HG02623 (cell line): ENCODE results near the gene RNGTT.
"Not testable (repeated sequence)": the region's sequence is repeated elsewhere in the genome, so short reads cannot be mapped to it uniquely, and the experiment has no call there.

Source experiments
- ATAC-seq: cut with Tn5 transposase; IDR thresholded peaks from one replicate; pipeline ENCODE4 v1.9.1; 2021; ENCODE audit warnings: moderate library complexity; ENCODE audit not compliant: unreplicated experiment

Gene RNGTT

DNA sequence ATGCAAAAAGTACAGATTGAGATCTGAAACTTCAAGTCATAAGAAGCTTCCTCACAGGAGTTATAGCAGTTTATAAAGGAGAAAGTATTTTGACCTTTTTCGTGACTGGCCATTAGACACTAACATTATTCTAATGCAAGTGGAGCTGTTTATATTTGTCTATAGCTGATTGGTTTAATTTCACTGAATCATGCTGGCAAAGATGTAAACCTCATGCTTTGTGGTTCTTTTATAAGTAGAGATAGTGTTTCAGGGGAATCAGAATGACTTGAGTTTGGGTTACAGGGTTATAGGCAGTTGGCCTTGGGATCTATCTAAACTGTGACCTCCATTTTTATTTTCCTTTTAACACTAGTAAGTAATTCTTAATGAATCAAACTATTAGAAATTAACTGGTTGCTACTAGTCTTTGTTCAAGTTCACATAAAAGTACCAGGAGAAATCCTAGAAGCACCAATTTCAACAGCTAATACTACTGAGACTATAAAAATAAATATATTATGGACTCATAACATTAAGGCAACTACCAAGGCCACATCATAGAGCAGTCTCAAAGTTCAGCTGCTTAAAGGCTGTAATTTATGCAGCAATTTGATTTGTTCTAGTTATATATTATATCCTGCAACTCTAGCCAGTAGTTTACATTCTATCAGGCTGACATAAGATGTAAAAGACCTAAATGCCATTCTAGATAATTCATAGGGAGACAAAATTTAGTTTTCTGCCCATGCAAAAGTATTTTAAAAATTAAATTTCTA is 94.0 kb downstream of the RNGTT start:
- ATAC-seq = no peak

DNA sequence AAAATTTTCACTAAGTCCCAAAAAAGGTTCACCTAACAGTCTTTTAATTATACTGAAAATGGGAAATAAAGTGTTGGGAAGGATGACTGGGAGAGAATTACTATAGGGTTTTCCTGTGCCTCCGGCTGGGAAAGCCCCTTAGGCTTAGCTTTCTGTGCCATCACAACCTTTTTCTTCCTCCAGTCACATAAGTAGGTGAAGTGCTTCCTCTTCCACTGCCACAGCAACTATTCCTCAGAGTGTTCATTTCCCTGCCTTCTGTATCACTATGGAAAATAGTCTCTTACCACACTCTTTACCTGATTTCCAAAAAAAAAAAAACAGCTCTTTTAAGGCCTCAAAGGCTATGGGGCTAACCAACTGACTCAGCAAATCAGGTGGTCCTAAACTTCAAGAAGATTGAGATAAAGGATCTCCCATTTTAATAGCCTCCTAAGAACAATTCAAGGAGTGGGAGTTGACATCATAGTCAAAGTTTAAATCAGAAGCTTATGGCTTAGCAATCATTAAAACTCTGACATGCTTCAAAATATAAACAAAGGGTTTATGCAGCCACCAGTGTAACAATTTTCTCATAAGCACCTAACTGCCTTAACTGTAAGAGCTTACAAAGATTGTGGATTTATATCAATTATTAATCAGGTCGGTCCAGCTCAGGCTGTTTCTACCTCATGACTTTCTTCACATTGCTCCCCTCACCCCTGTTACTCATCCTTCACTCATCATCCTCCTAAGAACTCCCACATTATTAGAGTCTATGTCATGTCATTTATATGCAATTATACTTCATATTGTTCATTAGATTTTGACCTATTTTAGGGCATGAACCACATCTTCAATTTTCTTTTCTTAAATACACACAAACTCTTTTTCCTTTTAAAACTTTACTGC is 95.3 kb downstream of the RNGTT start:
- ATAC-seq = no peak

DNA sequence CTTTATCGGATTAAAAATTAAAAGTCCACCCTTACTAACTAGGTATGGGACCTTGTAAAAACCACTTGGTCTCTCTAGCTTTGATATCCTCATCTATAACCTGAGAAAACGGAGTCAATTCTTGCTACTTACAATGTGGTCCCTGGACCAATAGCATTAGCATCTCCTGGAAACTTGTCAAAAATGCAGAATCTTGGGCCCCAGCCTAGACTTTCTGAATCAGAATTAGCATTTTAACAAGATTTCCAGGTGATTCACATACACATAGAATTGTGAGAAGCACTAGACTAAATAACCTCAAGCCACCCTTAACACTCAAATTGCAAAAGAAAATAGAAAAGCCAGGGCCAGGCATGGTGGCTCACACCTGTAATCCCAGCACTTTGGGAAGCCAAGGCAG is 96.6 kb downstream of the RNGTT start:
- ATAC-seq = no peak

DNA sequence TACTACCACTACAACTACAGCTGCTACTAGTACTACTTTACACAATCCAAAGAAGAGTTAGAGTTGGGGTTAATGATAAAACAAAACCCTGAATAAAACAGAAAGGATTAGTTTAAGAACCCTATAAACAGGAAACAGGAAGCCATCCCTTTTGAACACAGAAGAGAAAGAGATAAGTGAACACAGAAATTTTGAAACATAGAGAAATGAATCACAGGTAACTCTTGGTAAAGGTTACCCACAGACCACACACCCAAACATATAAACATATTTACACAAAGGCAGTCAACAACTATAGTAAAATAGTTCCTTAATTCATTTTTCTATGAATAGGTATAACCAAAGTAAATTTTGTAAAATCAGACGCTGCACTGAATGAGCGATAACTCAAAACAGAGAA is 98.1 kb downstream of the RNGTT start:
- ATAC-seq = no peak

DNA sequence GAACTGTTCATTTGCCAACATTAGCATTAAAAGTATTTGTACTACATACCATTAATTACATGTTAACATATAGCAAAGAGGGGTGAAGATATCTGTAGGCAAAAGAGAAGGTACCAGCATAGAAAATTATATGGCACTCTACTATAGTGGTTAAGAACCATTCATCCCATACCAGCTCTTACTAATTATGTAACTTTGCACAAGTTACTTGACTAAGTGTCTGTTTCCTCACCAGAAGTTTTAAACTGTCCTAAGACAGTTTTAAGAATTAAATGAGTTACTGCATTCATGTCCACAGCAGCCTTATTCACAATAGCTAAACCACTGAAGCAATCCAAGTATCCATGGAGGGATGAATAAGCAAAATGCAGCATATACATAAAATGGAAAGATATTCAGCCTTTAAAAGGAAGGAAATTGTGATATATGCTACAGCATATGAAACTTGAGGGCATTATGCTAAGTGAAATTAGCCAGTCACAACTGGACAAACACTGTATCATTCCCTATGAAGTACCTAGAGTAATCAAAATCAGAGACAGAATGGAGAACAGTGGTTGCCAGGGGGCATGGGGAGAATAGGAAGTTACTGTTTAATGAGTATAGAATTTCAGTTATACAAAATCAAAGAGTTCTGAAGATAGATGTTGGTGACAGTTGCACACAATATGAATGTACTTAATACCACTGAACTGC is 98.9 kb downstream of the RNGTT start:
- ATAC-seq = no peak

DNA sequence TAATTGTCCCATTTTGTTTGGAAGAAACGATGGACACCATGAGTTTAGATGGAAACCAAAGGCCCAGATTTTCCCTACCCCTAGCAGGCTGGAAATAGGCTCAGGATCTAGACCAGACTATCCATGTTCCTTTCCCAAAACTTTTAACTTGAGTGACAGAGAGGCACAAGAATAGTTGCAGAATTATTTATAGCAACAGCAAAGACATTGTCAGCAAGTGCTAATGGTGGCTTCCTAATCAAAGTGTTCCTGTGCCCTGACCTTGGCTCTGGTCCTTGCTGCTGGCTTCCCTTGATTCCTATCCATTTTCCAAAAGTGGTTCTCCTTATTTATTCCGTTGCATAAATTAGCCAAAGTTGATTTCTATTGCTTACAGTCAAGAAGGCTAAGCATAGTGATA is 103.1 kb downstream of the RNGTT start:
- ATAC-seq = no peak

DNA sequence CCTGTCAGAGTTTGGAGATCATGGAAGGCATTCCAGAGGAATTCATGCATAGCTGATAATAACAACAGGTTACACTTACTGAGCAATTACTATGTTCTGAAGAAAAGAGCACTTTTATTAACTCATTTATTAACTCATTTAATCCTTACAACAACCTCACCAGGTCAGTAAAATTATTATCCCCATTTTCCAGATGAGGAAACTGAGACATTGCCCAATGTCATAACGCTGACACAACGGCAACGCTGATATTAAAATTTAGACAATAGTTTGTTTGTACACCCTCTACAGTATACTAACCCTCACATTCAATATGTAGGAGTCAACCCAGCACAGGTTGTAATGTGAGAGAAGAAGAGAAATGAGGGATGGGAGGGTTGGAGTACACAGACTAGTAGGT is 105.0 kb downstream of the RNGTT start:
- no peak for ATAC-seq

DNA sequence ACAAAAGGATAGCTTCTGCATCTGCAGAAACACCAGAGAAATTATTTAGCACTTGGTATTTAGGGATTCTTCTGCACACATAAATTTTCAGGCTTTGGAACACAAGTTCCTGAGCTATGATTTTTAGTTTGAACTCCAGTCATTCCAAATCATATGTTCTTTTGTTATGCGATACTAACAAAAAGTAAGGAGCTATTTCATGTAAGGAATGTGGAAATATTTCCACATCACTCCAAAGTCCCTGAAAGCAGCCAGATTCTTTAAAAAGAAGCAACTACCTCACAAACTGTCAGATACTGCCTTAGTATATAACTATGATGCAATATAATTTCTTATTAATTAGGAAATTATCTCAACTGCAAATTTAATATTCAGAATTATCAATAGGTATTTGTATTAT is 106.9 kb downstream of the RNGTT start:
- ATAC-seq = no peak

DNA sequence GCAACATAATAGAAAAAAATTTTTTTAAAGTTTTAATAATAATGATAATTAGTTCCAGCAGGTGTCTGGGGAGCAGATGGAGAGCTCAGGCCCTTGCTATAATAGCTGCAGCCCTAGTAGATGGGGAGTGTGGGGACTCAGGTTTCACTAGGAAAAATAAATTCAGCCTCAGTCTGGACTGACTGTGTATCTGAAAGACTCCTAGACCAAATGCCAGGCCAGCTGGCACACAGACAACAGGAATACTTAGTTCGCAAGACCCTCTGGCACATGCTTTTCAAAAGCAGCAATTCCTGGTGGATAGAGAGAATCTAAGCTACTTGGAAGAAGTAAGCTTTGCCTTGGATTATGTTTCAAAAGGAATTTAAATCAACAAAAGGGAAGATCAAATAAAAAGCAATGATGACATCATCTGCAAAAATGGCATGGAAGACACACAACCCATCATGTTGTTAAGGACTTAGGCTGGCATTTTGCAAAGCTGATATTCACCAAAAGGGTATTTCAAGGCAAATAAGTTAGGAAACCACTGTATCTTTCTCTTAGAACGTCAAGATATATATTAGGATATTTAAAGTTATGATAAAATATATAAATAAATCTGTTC is 107.8 kb downstream of the RNGTT start:
- ATAC-seq = no peak

DNA sequence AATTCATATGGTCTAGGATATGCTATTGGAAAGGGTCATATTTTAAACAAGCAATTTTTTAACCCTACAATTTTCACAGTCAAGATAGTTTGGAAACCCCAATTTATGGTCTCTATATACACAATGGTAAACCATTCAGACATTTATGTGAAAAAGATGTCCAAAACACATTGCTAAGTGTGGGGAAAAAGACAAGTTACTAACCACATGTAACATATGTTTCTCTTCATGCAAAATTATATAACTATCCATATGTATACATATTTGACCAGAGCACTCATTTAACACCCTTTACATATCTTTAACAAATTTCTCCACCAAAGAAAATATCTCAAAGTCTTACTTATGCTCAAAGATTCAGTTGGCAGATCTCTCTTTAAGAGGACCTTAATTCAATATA is 110.6 kb downstream of the RNGTT start:
- ATAC-seq = no peak

DNA sequence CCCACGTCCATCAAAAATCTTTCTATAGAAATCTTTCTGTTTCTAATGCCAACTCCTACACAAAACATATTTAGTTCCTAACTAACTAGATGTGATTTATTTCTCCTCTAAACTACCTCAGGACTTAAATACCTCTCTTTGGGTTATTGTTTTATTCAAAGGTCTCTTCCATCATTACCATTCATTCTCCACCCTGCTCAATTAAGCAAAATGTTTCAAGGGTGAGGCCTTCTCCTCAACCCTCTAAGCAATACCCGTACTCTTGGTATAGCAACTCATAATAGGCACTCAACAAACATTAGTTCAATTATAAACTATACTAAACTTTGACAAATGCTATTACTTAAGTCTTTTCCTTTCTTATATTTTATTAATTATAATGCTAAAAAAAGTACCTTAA is 111.4 kb downstream of the RNGTT start:
- ATAC-seq = no peak

DNA sequence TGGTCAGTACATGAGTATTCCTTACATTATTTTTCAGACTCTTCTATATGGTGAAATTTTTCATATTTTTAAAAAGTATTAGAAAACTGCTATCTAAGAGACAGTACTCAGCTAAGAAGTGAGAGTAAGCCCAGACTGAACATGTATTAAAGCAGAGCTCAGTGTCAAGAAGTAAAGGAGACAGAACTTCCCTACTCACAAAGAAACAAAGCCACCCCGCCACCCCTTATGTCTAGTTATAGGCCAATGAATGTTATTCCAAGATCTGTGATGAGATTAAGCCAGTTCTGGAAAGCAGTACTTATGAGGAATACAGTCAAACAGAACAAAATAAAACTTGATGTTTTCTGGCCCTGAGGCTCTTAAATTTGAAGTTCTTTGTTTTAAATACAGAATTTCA is 114.5 kb downstream of the RNGTT start:
- no peak for ATAC-seq

DNA sequence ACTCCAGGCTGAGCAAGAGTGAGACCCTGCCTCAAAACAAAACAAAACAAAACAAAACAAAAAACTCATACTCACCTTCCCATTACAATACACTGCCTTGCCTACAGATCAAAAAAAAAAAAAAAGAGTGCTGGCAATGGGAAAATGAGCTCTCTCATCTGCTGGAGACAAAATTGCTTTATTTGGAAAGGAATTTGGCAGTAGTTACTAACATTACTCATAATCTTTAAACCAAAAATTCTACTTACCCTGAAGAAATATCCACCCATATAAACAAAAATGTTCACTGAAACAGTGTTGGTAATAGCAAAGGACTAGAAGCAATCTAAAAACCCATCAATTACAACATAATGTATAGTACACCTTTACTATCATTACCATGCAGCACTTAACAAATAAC is 120.4 kb downstream of the RNGTT start:
- ATAC-seq = no peak

DNA sequence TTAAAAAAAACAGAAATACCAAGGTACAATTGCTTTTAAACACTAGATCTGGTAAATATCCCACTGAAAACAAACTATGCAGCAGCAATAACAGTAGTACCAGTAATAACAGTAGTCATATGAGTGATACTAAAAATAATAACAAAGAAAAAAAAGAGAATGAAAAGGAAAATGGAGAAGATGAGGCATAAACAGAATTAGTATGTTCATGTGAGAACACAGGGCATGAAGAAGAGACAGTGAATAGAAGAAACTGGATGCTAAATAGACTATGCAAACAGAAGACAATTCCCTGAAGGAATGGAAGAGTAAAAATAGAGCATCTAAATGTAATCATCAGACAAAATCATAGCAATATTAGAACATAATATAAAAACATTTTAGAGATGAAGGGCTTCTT is 121.1 kb downstream of the RNGTT start:
- no peak for ATAC-seq

DNA sequence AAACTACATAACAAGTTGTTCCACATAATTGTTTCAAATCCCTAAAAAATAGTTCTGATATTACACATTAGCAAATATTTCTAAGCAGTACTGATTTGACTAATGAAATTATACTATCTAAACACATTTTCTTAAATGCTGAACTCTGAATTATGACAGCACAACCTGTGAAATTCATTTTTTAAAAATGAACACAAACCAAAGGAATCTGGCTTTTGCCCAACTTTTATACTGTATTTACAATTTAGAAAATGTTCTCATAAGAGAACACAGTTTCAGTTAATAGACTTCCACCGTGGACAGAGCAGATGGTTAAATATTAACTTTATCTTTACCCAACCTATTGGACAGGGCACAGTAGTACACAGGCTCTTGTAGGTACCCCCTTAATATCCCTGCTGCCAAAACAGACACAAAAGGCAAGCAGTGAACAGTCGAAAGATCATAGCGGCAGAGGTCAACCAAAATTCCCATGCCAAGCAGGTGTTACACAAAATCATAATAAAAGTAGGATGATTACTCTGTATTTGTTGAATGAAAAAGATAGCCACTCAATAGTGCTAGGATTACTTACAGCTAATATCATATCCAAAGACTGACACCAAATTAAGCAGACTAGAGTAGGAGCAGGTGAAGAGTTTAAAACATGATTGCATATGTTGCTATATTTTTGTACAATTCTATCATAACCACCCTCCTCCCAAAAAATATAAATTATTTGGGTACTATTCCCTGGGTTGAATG is 122.5 kb downstream of the RNGTT start:
- ATAC-seq = no peak

DNA sequence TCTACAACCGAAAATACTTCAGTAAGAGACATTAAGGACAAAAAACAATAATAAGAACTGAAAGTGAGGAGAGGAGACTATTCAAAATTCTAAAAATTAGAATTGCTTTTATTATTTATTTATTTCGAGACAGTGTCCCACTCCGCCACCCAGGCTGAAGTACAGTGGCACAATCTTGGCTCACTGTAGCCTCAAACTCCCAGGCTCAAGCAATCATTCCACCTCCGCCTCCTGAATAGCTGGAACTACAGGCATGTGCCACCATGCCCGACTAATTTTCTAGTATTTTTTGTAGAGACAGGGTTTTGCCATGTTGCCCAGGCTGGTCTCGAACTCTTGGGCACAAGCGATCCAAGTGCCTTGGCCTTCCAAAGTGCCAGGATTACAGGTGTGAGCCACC is 123.1 kb downstream of the RNGTT start:
- ATAC-seq = no peak

DNA sequence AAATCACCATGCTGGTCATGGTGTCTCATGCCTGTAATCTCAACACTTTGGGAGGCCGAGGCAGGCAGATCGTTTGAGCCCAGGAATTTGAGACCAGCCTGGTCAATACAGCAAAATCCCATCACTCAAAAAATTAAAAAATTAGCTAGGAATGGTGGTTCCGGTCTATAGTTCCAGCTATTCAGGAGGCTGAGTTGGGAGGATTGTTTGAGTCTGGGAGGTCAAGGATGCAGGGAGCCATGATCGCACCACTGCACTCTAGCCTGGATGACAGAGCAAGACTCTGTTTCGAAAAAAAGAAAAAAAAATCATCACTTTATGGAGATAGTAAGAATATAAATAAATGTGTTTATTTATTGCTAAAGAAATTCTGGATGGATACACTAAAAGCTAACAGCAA is 124.1 kb downstream of the RNGTT start:
- ATAC-seq = no peak

DNA sequence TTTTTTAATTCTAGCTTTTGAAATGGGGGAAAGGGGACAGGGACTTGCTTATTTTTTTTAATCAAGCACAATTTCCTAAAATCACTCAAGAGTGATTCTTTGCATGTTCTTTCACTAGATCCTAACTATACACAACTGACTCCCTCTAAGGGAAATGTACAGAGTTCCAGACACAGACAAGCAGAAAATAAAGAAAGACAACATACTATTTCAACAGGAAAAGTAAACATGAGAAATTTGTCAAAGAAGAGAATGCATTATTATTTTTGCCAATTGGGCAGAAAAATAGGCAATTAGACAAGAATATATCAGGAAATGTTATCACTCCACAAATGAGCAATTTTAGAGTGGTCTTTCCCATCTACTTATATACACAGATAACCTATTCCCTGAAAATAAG is 128.2 kb downstream of the RNGTT start:
- ATAC-seq = no peak

DNA sequence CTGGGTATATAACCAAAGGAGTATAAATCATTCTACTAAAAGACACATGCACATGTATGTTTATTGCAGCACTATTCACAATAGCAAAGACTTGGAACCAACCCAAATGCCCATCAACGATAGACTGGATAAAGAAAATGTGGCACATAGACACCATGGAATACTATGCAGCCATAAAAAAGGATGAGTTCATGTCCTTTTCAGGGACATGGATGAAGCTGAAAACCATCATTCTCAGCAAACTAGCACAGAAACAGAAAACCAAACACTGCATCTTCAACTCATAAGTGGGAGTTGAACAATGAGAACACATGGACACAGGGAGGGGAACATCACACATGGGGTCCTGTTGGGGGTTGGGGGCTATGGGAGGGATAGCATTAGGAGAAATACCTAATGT is 130.3 kb downstream of the RNGTT start:
- ATAC-seq = not testable (repeated sequence)

DNA sequence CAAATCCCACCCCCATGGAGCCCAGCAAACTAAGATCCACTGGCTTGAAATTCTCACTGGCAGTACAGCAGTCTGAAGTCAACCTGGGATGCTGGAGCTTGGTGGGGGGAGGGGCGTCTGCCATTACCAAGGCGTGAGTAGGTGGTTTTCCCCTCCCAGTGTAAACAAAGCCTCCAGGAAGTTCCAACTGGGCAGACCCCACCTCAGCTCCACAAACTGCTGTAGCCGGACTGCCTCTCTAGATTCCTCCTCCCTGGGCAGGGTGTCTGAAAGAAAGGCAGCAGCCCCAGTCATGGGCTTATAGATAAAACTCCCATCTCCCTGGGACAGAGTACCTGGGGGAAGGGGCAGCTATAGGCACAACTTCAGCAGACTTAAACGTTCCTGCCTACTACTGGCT is 135.8 kb downstream of the RNGTT start:
- not testable (repeated sequence) for ATAC-seq

DNA sequence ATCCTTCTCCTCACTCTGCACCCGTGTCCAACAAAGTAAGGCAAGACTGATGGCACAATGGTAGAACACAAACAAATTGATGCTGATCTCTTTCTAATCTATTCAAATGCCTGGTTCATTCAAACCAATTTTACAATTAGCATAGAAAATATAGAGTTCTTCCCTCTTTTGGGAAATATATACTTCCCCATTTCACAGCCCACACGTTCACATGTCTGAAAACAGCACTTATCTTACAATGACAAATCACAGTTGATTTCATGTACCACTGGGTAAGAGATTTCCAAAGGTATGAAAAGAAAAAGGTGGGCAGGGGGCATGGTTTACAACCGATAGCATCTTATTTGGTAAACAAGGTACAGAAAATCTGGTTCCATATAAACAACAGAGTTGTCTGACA is 137.6 kb downstream of the RNGTT start:
- ATAC-seq = no peak
